ENCODE results near the gene GRK7. TPM values are rescaled to one million over a fixed set of nuclear protein-coding genes. Genes with fewer than 3 reads are reported as not detected.
A peak's percentile ranks its signal among the peaks of the same experiment; 100 is the strongest.

The GRK7 gene
- total RNA-seq, 2 donors from 2014 or later: not detected

DNA sequence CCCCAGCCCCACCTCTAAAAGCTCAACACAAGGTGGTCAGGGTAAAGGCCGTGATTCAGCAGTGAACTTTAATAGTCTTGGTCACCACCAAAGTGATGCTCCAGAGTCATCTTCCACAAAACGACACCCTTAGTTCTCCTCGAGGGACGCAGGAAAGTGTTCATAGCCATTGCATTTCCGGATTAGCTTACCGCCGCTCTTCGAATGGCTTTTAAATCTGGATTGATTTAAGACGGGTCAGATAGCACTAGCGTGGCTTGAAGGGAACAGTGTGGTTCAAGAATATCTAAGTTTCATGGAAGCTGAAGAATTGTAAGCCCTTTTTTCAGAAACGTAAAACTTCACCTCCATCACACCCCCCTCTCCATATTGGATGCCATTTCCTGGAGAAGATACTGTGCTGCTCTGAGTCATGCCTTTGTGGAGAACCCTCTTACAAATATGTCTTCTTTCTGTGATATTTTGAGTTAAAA is 24.3 kb upstream of the GRK7 start:
- no peaks in the 10 kb centered on the region for H3K27me3 Mint-ChIP-seq (ENCODE audit: insufficient read depth)
- no peaks in the 10 kb centered on the region for H3K9me3 ChIP-seq (ENCODE audit: control insufficient read depth, low read length)
- 0% methylated on average over 9 to 11 of the region's 11 CpGs for WGBS, 2 experiments (ENCODE audit: insufficient coverage in 1 of 2, insufficient read length in 1 of 2)
- no peak for DNase-seq
- H3K27ac Mint-ChIP-seq: peak overlapping the region; percentile 97
- peak overlapping the region; percentile 94 for H3K9ac ChIP-seq (ENCODE audit: extremely low read depth, low read length, poor library complexity, severe bottlenecking)
- H3K27ac ChIP-seq (ENCODE audit: low read depth, low read length): peak overlapping the region; percentile 82
- peaks cover 6% of the 10 kb centered on the region for H3K27me3 ChIP-seq (ENCODE audit: control insufficient read depth, insufficient read depth, low read length, poor library complexity, severe bottlenecking)
- peaks cover 10% of the 10 kb centered on the region for H3K36me3 ChIP-seq (ENCODE audit: control insufficient read depth, insufficient read depth, low read length)
- H3K4me1 ChIP-seq (ENCODE audit: control insufficient read depth, insufficient read depth, low read length): peaks cover 3% of the 10 kb centered on the region
- peaks cover 15% of the 10 kb centered on the region for H3K4me1 Mint-ChIP-seq
- no peaks in the 10 kb centered on the region for H3K9me3 Mint-ChIP-seq
- peak overlapping the region; percentile 93 for H3K4me3 Mint-ChIP-seq
- H3K4me3 ChIP-seq (ENCODE audit: low read length): peak overlapping the region; percentile 94
- TF ChIP-seq, protein P1, sequence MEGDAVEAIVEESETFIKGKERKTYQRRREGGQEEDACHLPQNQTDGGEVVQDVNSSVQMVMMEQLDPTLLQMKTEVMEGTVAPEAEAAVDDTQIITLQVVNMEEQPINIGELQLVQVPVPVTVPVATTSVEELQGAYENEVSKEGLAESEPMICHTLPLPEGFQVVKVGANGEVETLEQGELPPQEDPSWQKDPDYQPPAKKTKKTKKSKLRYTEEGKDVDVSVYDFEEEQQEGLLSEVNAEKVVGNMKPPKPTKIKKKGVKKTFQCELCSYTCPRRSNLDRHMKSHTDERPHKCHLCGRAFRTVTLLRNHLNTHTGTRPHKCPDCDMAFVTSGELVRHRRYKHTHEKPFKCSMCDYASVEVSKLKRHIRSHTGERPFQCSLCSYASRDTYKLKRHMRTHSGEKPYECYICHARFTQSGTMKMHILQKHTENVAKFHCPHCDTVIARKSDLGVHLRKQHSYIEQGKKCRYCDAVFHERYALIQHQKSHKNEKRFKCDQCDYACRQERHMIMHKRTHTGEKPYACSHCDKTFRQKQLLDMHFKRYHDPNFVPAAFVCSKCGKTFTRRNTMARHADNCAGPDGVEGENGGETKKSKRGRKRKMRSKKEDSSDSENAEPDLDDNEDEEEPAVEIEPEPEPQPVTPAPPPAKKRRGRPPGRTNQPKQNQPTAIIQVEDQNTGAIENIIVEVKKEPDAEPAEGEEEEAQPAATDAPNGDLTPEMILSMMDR (conservative IDR thresholded peaks at IDR 0.05): no peak
- H3K36me3 Mint-ChIP-seq (ENCODE audit: low read depth): peaks cover 5% of the 10 kb centered on the region

DNA sequence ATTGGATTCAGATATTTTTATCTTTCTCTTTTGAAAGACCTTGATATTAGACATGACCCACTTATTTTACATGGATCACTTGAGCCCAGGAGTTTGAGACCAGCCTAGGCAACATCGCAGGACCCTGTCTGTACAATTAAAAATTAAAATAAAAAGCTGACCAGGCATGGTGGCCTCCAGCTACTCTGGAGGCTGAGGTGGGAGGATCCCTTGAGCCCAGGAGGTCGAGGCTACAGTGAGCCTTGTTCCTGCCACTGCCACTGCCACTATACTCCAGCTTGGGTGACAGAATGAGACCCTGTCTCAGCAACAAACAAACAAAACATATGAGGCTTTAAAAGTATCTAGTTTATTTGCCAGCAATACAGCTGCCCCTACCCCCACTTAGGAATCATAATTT is 23.5 kb upstream of the GRK7 start:
- TF ChIP-seq, protein P1 (conservative IDR thresholded peaks at IDR 0.05): no peak
- Mint-ChIP-seq H3K4me3 (peak overlapping the region; percentile 93), H3K9me3 (no peaks in the 10 kb centered on the region), H3K27me3 (ENCODE audit: insufficient read depth) (no peaks in the 10 kb centered on the region), H3K4me1 (peaks cover 15% of the 10 kb centered on the region), H3K36me3 (ENCODE audit: low read depth) (peaks cover 12% of the 10 kb centered on the region), H3K27ac (peak overlapping the region; percentile 97)
- peak overlapping the region; percentile 94 for H3K9ac ChIP-seq (ENCODE audit: extremely low read depth, low read length, poor library complexity, severe bottlenecking)
- H3K27ac ChIP-seq (ENCODE audit: low read depth, low read length): no peak overlapping the region
- WGBS, 2 experiments (ENCODE audit: insufficient coverage in 1 of 2, insufficient read length in 1 of 2): 90 to 100% methylated on average over 1 to 2 of the region's 2 CpGs
- H3K9me3 ChIP-seq (ENCODE audit: control insufficient read depth, low read length): no peaks in the 10 kb centered on the region
- peak overlapping the region; percentile 94 for H3K4me3 ChIP-seq (ENCODE audit: low read length)
- H3K4me1 ChIP-seq (ENCODE audit: control insufficient read depth, insufficient read depth, low read length): peaks cover 3% of the 10 kb centered on the region
- DNase-seq: no peak
- peaks cover 18% of the 10 kb centered on the region for H3K36me3 ChIP-seq (ENCODE audit: control insufficient read depth, insufficient read depth, low read length)
- H3K27me3 ChIP-seq (ENCODE audit: control insufficient read depth, insufficient read depth, low read length, poor library complexity, severe bottlenecking): no peaks in the 10 kb centered on the region

DNA sequence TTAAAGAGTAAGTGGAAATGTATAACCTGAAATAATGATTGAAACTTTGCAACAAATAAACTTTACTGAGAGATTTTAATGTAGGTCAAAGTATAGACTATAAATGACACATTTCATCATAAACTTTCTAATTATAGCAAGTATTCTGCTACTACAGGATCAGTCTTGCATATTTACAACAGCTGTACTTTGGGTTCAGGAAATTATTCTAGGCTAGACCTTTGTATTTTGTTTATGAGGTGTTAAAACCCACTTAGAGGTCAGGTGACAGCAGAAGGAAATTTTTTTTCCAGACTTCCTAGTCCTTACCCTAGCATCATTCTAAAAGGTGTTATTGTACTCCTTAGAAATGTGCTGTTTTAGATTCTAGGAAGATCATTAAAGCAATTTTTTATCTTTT is 22.9 kb upstream of the GRK7 start:
- H3K27me3 ChIP-seq (ENCODE audit: control insufficient read depth, insufficient read depth, low read length, poor library complexity, severe bottlenecking): no peaks in the 10 kb centered on the region
- no peaks in the 10 kb centered on the region for H3K9me3 Mint-ChIP-seq
- H3K27ac Mint-ChIP-seq: no peak overlapping the region
- H3K27me3 Mint-ChIP-seq (ENCODE audit: insufficient read depth): no peaks in the 10 kb centered on the region
- H3K9ac ChIP-seq (ENCODE audit: extremely low read depth, low read length, poor library complexity, severe bottlenecking): no peak overlapping the region
- no peak overlapping the region for H3K27ac ChIP-seq (ENCODE audit: low read depth, low read length)
- DNase-seq: no peak
- H3K4me3 Mint-ChIP-seq: peak overlapping the region; percentile 93
- peak overlapping the region; percentile 94 for H3K4me3 ChIP-seq (ENCODE audit: low read length)
- H3K4me1 Mint-ChIP-seq: peaks cover 15% of the 10 kb centered on the region
- H3K36me3 Mint-ChIP-seq (ENCODE audit: low read depth): peaks cover 16% of the 10 kb centered on the region
- H3K36me3 ChIP-seq (ENCODE audit: control insufficient read depth, insufficient read depth, low read length): peaks cover 23% of the 10 kb centered on the region
- TF ChIP-seq, protein P1 (conservative IDR thresholded peaks at IDR 0.05): no peak
- peaks cover 3% of the 10 kb centered on the region for H3K4me1 ChIP-seq (ENCODE audit: control insufficient read depth, insufficient read depth, low read length)
- H3K9me3 ChIP-seq (ENCODE audit: control insufficient read depth, low read length): no peaks in the 10 kb centered on the region

Data from endodermal cell (in vitro differentiated cells).